SK-MEL-5 (cell line): Measurements from ENCODE around the gene MMP20. TPM values are rescaled to one million over a fixed set of nuclear protein-coding genes. Genes with fewer than 3 reads are reported as not detected.
"Not testable (repeated sequence)": the region's sequence is repeated elsewhere in the genome, so short reads cannot be mapped to it uniquely, and the experiment has no call there.

Source experiments
- DNase-seq: peaks from one replicate; pipeline ENCODE4 v3.0.0-alpha.2; 2016; ENCODE audit warnings: low read depth, low spot score
- in situ Hi-C: cut with HindIII; loops from 2 replicates; pipeline ENCODE4 v1.10.0; 2016; ENCODE audit warnings: low sequenced_read_pairs, high pct_unique_total_duplicates, low pct_unique_long_range_greater_than_20kb
- total RNA-seq: library from RNA; depleted of rRNA; stranded (reverse); fragments of >200 nt; shearing (Covaris generic); gene quantifications from 2 replicates; pipeline ENCODE4 v1.2.3, GENCODE V29; 2014

MMP20 gene
- total RNA-seq, 1 experiment from 2014 or later = not detected

DNA sequence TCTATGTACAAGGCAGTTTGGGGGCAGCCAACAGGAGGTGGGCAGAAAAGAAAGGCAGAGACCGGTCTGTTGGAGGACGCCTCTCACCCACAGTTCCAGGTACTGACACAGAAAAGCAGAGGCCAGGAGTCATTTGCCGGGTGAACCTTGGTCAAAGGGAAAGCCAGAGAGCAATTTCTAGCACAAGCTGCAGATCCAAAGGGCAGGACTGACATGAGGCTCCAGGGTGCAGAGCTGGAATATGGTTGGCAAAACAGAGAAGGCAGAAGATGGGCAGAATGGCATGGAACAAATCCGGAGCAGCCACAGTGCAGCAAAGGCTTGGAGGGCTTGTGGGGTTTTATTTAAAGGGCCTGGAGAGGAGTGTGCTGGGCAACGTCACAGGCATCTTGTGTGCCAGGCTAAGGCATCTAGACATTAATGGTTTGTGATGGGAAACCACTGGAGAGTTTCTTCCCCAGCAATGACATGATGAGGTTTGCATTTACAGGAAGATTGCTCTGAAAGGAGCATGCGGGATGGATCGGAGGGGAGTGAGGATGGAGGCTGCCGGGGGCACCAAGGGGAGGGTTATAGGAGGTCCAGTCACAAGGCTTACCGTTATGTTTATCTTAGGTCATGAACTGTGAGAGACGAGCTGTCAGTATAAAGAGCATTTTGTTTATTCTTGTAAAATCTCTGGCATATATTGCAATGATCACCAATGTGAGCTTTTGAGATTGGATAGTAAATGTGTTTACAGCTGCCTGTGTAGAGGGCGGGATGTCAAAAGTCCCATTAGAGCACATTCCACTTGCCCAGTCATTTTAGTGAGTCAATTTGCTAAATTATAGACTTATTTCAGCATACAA is 5.7 kb upstream of the MMP20 start:
- in situ Hi-C loops = no loop called here
- DNase-seq = no peak

DNA sequence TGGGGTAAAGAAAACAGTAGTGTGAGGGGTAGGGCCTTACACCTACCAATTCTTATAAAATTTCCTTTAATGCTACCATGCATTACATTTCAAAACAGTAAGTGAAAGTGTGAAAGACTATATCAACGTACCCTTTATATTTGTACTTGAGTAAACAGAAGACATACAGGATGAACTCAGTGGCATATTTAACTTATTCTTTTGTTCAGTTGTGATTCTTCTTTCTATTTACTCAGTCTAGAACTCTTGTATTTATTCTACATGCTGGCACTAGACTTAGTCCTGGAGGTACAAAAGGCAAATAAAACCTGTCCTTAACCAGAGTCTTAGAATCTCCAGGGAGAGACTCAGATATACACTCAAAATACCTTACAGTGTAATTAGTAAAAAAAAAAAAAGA is 4.8 kb upstream of the MMP20 start:
- DNase-seq, in situ Hi-C loops: not testable (repeated sequence)

DNA sequence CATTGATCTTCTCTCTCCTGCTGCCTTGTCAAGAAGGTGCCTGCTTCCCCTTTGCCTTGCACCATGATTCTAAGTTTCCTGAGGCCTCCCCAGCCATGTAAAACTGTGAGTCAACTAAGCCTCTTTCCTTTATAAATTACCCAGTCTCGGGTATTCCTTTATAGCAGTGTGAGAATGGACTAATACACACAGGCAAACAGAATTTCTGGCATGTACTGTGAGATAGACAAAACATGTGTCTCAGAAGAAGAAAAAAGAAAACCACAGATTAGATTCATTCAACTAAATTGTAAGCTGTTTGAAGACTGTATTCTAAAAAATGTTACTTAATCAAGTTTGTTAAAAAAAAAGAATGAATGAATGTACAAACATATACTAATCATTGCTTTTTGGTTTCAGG is 1.5 kb upstream of the MMP20 start:
- in situ Hi-C loops = no loop called here
- no peak for DNase-seq

DNA sequence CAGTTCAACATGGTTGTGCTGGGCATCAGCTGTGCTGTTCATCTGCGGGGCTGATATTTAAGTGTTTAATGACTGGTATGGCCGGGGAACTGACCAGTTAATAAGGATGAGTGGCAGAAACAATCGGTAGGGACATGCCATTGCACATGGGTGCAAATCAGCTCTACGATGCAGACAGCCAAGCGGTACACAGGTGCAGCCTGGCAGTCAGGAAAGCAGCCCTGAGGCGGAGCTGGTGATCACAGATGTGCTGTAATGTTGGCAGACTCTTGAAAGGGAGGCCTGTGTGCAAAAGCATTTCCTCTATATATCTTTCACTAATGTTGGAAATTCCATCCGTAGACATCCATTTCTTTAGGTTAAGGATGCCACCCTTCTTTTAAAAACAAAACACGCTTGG is 1.1 kb downstream of the MMP20 start:
- in situ Hi-C loops = no loop called here

DNA sequence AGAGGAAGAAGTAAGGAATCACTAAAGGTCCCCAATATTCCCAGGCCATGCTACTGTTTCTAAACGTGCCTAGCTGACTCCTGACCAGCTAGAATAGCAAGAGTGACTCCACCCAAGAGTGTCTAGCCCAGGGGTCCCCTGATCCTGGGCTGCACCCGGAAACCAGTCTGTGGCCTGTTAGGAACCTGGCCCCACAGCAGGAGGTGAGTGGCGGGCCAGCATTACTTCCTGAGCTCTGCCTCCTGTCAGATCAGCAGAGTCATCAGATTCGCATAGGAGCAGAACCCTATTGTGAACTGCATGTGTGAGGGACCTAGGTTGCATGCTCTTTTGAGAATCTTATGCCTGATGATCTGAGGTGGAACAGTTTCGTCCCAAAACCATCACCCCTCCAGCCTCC is 2.0 kb downstream of the MMP20 start:
- in situ Hi-C loops = no loop called here
- no peak for DNase-seq

More for the DNA sequence above, 1.1 kb downstream of the MMP20 start:
- DNase-seq = no peak

DNA sequence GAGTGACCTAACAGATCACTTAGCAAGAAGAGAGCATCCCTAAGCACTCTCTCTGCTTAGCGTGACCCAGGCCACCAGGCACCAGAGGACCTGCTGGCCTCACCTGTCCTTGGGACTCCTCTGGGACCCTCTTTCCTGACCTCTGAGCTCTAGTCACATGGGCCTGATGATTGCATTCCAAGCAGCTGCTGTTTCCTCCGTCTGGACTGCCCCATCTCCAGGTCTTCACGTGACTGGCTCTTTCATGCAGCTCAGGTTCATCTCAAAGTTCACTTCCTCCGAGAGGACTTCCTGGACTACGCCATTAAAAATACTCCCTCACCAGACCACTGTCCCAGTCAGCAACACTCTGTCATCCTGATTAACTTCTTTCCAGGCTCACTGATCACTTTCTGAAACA is 2.9 kb downstream of the MMP20 start:
- in situ Hi-C loops = no loop called here
- DNase-seq = no peak

DNA sequence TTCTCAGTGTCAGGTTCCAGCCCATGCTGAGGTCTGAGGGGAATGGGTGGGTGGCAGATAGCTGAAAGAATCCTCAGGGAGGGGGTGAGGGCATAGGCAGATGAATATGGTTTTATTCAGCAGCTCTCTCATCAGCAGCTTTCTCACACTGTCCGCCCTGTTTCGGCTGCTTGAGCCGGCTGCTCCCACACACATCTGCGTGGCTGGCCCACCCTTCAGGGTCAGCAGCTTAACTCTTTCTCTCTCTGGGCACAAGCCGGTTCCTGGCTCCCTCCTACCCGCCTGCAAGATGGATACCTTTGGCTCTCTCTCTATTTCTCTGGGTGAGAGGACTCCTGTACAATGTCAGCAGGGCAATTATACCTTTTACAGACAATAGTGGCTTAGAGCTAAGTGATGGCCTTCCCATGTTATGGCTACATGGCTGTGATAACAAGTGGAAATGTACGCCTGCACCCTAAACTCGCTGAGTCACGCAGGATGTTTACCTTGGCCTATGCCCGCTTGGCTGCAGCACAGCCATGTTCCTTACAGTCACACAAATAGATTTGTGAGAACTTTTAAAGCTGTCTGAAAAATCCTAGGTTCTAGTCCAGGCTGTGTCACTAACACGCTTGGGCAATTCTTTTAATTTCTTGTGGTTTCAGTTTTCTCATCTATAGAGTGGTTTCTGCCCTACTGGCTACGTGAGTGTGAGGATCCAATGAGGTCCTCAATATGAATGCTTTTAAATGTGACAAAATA is 4.1 kb downstream of the MMP20 start:
- no peak for DNase-seq
- in situ Hi-C loops = no loop called here

DNA sequence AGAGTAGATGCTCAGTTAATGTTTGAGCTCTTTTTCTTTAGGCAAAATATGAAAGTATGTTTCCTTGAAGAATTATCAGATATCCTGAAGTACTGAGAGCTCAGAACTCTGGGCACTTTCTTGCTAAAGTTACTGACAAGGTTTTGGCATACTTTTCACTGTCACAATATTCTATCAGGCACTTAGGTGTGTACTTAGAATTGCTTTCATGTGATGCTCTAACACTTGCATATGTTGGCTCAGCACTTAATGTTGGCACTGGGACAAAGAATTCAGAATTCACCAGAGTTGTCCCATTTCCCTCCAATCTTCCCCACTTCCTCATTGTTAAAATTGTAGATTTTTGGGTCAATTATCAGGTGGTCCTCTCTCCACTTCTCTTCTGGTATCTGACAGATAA is 5.0 kb downstream of the MMP20 start:
- in situ Hi-C loops = no loop called here
- DNase-seq = no peak

DNA sequence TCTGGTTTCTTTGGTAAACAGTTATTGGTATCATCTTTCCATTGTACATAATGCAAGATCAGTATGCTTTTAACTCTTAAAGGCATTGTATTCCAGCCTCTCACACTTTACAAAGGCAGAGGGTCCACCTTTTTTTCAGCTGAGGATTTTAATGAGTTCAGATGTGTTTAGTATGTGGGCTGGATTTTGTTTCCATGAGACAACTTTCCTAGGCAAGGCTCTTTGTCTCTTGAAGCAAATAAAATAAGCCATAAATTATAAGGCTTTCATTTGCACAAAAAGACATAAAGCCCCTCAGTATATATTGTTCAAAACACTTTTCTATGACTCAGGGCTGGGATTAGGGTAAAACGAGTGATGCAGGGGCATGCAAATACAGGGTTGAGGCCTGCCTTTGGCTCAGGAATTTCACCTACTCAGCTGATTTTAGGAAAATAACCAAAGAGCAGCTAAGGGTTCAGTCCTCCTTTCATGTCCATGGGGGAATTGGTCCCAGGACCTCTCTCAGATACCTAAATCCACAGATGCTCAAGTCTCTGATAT is 7.6 kb downstream of the MMP20 start:
- DNase-seq = no peak
- in situ Hi-C loops = no loop called here

DNA sequence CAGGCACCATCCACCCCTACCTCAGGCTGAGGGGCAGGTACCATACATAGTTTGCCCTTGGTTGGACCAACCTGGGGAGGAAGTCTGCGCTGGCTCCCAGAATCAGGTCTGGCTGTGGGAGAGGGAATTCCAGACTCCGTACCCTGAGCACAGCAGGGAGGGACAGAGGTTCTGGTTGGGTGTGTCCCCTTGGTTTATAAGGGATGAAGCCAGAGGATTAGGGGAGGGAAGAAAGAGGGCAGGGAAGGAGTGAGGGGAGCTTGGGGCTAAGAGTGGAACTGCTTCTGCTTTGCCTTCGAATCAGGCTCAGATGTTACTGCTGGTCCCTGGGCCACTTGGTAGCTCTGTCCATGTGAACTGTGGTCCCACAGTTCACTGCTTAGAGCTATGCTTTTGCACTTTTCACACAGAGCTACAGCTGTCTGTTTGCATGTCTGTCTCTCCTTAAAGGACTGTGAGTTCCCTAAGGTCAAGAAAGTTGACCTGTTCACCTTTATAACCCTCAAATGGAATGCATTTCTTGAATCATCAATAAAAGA is 9.2 kb downstream of the MMP20 start:
- in situ Hi-C loops = no loop called here
- DNase-seq = no peak

DNA sequence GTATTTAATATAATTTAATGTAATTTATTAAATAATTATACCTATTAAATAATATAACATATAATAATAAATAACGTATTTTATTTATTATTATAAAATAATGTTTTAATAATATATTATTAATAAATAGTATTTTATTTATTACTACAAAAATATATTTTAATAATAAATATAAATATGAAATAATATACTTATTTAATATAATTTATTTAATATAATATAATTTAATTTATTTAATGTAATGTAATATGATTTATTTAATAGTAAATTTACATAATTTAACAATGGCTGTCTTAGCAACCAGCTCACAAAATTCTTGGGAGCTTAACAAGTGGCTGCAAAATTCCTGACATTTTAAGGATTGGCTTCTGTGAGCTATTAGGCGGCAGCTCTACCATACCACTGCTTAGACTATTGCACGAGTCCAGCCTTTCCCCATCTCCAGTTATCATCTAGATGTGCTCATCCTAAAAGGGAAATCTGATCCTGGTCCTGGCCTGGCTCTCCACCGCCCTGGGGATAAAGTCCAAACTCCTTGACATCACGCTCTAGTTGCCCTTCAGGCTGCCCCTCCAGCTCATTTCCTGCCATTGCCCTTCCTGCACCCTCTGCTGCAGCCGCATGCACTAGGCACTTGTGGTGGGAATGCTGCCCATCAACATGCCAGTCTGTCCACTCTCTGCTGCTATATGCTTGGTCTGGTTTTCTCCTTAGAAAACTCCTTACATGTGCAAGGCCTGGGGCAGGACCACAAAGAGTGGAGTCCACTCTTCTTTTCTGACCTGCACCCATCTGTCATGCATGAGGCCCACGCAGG is 9.8 kb downstream of the MMP20 start:
- in situ Hi-C loops = no loop called here
- no peak for DNase-seq

DNA sequence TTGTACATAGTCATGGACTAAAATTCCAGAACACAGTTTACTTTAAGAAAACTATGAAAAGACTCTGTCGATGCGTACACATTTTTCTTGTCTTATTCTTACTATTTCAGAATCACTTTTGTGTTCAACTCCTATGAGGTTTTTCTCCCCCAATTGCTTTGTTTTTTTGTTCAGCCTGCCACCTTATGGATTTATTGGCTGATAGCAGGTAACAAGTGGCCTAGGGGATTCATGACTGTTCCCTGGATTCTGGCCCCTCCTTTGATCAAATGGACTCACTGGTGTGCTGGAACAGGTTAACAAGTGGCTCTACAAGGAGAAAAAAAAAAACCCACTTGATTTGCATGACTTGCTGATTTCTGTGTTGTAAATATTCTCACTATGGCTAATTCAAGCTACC is 10.6 kb downstream of the MMP20 start:
- DNase-seq = peak; percentile 32
- in situ Hi-C loops = no loop called here

DNA sequence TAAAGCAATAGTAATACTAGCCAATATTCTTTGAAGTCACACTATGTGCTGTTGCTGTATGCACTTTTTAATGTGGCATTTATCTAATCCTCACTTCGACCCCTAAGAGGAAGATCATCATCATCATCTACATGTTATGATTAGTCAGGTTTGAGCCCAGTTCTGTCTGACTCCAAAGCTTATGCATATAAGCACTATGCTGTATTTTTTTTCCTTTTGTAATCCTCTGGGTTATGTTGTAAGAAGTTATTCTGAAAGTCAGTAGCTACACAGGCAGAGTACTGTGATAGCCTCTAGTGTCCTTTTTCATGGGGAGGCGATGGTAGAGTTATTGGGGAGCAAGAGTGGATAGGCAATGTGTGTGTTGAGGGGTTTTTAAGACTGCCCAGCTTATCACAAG is 11.1 kb downstream of the MMP20 start:
- in situ Hi-C loops = no loop called here

DNA sequence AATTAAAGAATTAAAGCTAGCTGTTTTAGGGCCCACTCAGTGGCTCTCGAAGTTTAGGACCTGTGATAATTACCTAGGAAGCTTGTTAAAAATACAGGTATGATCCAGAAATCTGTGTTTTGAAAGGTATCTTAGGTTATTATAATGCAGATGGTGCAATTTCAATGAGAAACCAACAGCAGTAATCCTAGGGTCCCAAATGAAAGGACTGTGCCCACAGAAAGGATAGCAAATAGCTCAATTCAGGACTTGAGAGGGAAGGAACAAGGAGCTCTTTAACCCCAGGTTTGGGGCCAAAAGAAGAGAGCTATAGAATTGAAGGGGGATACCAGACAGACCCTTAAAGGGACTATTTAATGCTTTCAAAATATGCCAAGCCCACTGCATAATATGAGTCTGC is 11.7 kb downstream of the MMP20 start:
- in situ Hi-C loops = no loop called here
- DNase-seq = no peak

More for the DNA sequence above, 11.1 kb downstream of the MMP20 start:
- no peak for DNase-seq

DNA sequence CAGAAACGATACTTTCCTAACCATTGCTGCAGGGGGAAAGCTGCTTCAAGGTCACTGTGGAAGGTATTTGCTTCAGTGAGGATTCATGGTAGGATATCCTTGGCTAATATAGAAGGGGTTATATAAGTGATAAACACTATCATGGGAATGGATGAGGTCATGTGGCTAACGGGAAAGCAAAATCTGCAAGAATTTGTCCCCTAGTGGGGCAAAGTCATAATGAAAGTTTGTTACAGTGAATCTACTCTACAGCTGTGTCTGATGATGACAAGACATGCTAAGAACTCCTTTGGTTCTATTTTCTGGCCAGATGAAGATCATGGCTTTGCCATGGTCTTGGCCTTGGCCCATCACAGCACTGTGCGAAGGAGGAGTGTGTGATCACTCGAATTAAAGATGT is 13.8 kb downstream of the MMP20 start:
- in situ Hi-C loops = no loop called here
- DNase-seq = no peak

DNA sequence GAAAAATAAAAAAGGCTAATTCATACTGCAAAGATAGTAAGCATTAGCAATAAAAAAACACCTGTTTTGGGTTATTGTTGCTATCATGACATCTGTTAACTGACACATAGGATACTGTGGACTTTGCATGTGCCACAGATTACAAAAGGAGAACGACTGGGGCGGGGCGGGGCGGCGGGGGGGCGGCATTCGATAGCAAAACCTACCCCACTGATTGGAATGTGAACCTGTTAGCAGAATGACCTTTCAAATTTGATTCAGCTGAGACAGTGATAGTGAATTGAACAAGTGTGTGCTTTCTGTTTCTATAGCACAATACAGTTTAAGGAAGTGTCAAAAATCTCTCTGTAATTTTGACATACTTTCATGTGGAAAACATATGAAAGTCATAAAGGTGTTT is 14.9 kb downstream of the MMP20 start:
- in situ Hi-C loops = no loop called here

DNA sequence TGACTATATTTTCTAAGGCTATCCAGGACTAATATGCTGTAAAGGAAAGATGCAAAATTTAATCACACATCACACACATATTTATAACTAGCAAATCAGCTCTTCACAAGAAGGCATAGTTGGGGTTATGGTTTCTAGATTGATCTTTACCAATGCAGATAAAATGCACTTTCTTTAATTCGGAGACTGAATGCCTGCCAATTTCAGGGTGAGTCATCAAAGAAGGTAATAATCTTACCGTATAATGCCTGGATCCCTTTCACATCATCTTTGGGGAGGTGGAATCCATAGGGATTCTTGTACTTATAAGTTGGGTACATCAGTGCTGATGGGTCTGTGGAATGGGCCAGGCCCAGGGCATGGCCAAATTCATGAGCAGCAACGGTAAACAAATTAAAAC is 16.4 kb downstream of the MMP20 start:
- no peak for DNase-seq
- in situ Hi-C loops = no loop called here

More for the DNA sequence above, 14.9 kb downstream of the MMP20 start:
- no peak for DNase-seq

DNA sequence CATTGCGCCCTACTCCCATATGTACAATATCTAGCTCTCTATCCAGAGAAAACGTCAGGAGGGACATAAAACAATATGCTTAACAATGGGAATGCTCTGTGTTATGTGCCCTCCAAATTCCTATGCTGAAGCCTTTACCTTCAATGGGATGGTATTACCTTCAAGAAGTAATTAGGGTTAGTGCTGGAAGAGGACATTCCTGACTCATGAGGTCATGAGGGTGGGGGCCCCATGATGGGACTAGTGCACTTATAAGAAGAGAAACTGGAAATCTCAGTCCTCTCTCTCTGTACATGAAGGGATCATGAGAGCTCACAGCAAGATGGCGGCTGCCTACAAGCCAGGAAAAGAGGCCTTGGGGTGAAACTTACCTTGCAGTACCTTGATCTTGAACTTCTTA is 20.3 kb downstream of the MMP20 start:
- in situ Hi-C loops = no loop called here

More for the DNA sequence above, 20.3 kb downstream of the MMP20 start:
- no peak for DNase-seq
